ENCODE measurements around the gene MEIS3. TPM values are rescaled to one million over a fixed set of nuclear protein-coding genes. Genes with fewer than 3 reads are reported as not detected.

Gene MEIS3
- total RNA-seq (2013): 0.08 TPM
- polyA plus RNA-seq: not detected
- polyA minus RNA-seq: 0.55 TPM in 1 of 2 replicates, not detected in the other
- total RNA-seq: 0 to 1.5 (median 0.08) reads per million in 11 experiments

DNA sequence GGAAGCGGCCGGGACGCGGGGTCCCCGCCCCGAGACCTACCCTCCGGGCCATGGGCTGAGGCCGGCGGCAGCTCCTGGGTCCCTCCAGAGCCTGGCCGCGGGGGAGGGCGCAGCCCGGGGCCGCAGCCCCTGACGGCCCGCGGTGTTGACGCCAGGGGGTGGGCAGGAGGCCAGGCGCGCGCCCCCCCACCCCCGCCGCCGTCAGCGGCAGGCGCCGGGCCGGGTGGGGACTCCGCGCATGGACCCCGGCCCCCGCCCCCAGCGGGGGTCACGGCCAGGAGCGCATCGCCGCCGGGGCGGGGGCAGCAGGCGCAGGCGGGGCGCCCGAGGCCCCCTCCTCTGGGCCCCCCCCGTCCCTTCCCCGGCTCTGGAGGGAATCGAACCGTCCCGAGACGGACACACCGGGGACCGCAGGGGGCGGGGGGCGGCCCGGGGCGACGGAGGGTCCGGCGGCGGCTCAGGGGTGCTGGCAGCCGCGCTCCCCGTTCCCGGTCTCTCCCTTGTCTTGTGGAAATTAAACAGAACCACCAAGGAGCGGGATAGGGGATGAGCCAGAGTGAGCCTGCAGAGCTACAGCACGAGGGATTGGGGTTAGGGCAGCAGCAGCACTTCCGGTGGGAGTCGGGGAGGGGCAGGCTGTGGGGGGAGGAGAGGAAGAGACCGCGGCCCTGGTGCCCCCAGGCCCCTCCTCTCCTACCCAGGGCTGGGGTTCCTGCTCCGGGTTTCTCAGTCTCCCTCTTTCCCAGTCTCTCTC lies at the start of gene MEIS3:
TSS of gene MEIS3 (minus strand) at position 498 of the 754 bp plus-strand sequence. CDS start at position 52, 446 bp downstream.
- H3K27ac Mint-ChIP-seq: peak within 1 kb of the TSS in 1 of 7 donors; percentile 56

DNA sequence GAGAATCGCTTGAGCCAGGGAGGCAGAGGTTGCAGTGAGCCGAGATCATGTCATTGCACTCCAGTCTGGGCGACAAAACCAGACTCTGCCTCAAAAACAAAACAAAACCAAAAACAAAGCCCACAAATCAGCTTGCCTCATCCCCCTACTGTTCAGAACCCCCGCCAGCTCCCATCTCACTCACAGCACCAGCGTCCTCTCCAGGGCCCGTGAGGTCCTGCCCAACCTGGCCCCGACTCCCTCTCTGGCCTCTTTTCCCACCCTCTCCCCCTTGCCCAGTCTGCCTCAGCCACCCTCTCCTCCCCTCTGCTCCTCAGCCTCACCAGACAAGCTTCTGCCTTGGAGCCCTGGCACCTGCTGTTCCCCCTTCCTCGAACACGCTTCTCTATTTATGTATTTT lies 48.6 kb upstream of the MEIS3 start:
- peaks cover 0 to 6% (median 3%) of the 10 kb centered on the region in 7 donors for H3K9me3 Mint-ChIP-seq
- H3K27me3 ChIP-seq (ENCODE audit: control insufficient read depth in 2 of 2, insufficient read depth in 2 of 2, low read length in 2 of 2): peaks cover 16 to 57% of the 10 kb centered on the region in 2 donors
- intact Hi-C loops (cut with micrococcal nuclease): no loop called here
- no peak overlapping the region for H3K4me2 ChIP-seq (replicated peaks; ENCODE audit: extremely low read depth, low read length, poor library complexity, severe bottlenecking)
- TF ChIP-seq, protein P1, sequence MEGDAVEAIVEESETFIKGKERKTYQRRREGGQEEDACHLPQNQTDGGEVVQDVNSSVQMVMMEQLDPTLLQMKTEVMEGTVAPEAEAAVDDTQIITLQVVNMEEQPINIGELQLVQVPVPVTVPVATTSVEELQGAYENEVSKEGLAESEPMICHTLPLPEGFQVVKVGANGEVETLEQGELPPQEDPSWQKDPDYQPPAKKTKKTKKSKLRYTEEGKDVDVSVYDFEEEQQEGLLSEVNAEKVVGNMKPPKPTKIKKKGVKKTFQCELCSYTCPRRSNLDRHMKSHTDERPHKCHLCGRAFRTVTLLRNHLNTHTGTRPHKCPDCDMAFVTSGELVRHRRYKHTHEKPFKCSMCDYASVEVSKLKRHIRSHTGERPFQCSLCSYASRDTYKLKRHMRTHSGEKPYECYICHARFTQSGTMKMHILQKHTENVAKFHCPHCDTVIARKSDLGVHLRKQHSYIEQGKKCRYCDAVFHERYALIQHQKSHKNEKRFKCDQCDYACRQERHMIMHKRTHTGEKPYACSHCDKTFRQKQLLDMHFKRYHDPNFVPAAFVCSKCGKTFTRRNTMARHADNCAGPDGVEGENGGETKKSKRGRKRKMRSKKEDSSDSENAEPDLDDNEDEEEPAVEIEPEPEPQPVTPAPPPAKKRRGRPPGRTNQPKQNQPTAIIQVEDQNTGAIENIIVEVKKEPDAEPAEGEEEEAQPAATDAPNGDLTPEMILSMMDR (IDR thresholded peaks at IDR 0.05): no peak
- peaks cover 7% of the 10 kb centered on the region for H3K4me1 Mint-ChIP-seq
- H3K36me3 Mint-ChIP-seq: peaks cover 0 to 2% of the 10 kb centered on the region in 2 donors
- H3K4me3 ChIP-seq (replicated peaks in 1 of 3; ENCODE audit: low read depth in 2 of 3, low read length in 3 of 3): no peak overlapping the region
- no peaks in the 10 kb centered on the region for H3K4me1 ChIP-seq (ENCODE audit: control insufficient read depth in 1 of 2, insufficient read depth in 2 of 2, low read length in 2 of 2)
- no peaks in the 10 kb centered on the region for H4K20me1 ChIP-seq (ENCODE audit: insufficient read depth, low read length)
- H3K27ac ChIP-seq (ENCODE audit: low read depth in 1 of 2, low read length in 2 of 2): no peak overlapping the region
- whole genome bisulfite sequencing (ENCODE audit: insufficient coverage): 38% methylated on average over 9 of the region's 9 CpGs
- DNase-seq: no peak
- H2AFZ ChIP-seq (ENCODE audit: insufficient read depth, low read depth, low read length, poor library complexity, severe bottlenecking): no peak overlapping the region
- H3K9ac ChIP-seq (ENCODE audit: insufficient read depth, low read length, poor library complexity, severe bottlenecking): no peak overlapping the region
- no peaks in the 10 kb centered on the region for H3K36me3 ChIP-seq (replicated peaks in 1 of 2; ENCODE audit: control insufficient read depth in 1 of 2, insufficient read depth in 2 of 2, low read length in 2 of 2)
- H3K9me3 ChIP-seq (replicated peaks in 1 of 2; ENCODE audit: control insufficient read depth in 1 of 2, insufficient read depth in 1 of 2, low read length in 2 of 2): peaks cover 0 to 12% of the 10 kb centered on the region in 2 donors
- peak overlapping the region in 1 of 2 donors; percentile 62 for H3K4me3 Mint-ChIP-seq
- H3K27ac Mint-ChIP-seq: no peak overlapping the region
- H3K79me2 ChIP-seq (ENCODE audit: insufficient read depth, low read length): no peaks in the 10 kb centered on the region
- peaks cover 56 to 71% (median 59%) of the 10 kb centered on the region in 3 donors for H3K27me3 Mint-ChIP-seq (ENCODE audit: low read depth in 3 of 3)

More for the DNA sequence above, at the start of gene MEIS3:
- Mint-ChIP-seq H3K27me3 (ENCODE audit: low read depth in 3 of 3) (peaks cover 84 to 92% (median 85%) of the 10 kb centered on the region in 3 donors), H3K36me3 (peaks cover 0 to 10% of the 10 kb centered on the region in 2 donors), H3K4me1 (peaks cover 15% of the 10 kb centered on the region), H3K9me3 (peaks cover 0 to 25% (median 10%) of the 10 kb centered on the region in 7 donors), H3K4me3 (peak within 1 kb of the TSS in 1 of 2 donors; percentile 83)
- DNase-seq: no peak
- intact Hi-C loops (cut with micrococcal nuclease): no loop called here
- Histone ChIP-seq H3K4me3 (replicated peaks in 1 of 3; ENCODE audit: low read depth in 2 of 3, low read length in 3 of 3) (no peak within 1 kb of the TSS), H4K20me1 (ENCODE audit: insufficient read depth, low read length) (no peaks in the 10 kb centered on the region), H2AFZ (ENCODE audit: insufficient read depth, low read depth, low read length, poor library complexity, severe bottlenecking) (no peak within 1 kb of the TSS), H3K9me3 (replicated peaks in 1 of 2; ENCODE audit: control insufficient read depth in 1 of 2, insufficient read depth in 1 of 2, low read length in 2 of 2) (peaks cover 0 to 40% of the 10 kb centered on the region in 2 donors), H3K4me1 (ENCODE audit: control insufficient read depth in 1 of 2, insufficient read depth in 2 of 2, low read length in 2 of 2) (peaks cover 0 to 9% of the 10 kb centered on the region in 2 donors), H3K4me2 (replicated peaks; ENCODE audit: extremely low read depth, low read length, poor library complexity, severe bottlenecking) (no peak within 1 kb of the TSS), H3K27me3 (ENCODE audit: control insufficient read depth in 2 of 2, insufficient read depth in 2 of 2, low read length in 2 of 2) (peaks cover 69 to 84% of the 10 kb centered on the region in 2 donors), H3K9ac (ENCODE audit: insufficient read depth, low read length, poor library complexity, severe bottlenecking) (no peak within 1 kb of the TSS), H3K79me2 (ENCODE audit: insufficient read depth, low read length) (no peaks in the 10 kb centered on the region), H3K36me3 (replicated peaks in 1 of 2; ENCODE audit: control insufficient read depth in 1 of 2, insufficient read depth in 2 of 2, low read length in 2 of 2) (no peaks in the 10 kb centered on the region), H3K27ac (ENCODE audit: low read depth in 1 of 2, low read length in 2 of 2) (no peak within 1 kb of the TSS)
- TF ChIP-seq, protein P1 (IDR thresholded peaks at IDR 0.05): no peak
- WGBS (ENCODE audit: insufficient coverage): 0% methylated on average over 46 of the region's 70 CpGs
